Activated T-cell treated with anti-CD3 and anti-CD28 coated beads, Interleukin-2, amount 50 U/mL, for 24 hours (primary cell): ENCODE data around the gene SNX24.
"Not testable (repeated sequence)": the region's sequence is repeated elsewhere in the genome, so short reads cannot be mapped to it uniquely, and the experiment has no call there.

Experiments used
- DNase-seq: peaks from one replicate; pipeline ENCODE4 v3.0.0-alpha.2; 2020
- H3K27ac Mint-ChIP-seq: 2 replicates; pipeline ENCODE4 v1.8.0; 2020; ENCODE audit warnings: mild to moderate bottlenecking, mixed read lengths
- H3K27me3 Mint-ChIP-seq: 2 replicates; pipeline ENCODE4 v1.8.0; 2020; ENCODE audit warnings: mixed read lengths
- H3K36me3 Mint-ChIP-seq: 2 replicates; pipeline ENCODE4 v1.8.0; 2020; ENCODE audit warnings: low read depth, mixed read lengths
- H3K4me1 Mint-ChIP-seq: 2 replicates; pipeline ENCODE4 v1.8.0; 2020; ENCODE audit warnings: low read depth, mixed read lengths
- H3K4me3 Mint-ChIP-seq: 2 replicates; pipeline ENCODE4 v1.8.0; 2020; ENCODE audit warnings: mild to moderate bottlenecking, moderate library complexity, mixed read lengths
- H3K9me3 Mint-ChIP-seq: 2 replicates; pipeline ENCODE4 v1.8.0; 2020; ENCODE audit warnings: mixed read lengths

The SNX24 gene

DNA sequence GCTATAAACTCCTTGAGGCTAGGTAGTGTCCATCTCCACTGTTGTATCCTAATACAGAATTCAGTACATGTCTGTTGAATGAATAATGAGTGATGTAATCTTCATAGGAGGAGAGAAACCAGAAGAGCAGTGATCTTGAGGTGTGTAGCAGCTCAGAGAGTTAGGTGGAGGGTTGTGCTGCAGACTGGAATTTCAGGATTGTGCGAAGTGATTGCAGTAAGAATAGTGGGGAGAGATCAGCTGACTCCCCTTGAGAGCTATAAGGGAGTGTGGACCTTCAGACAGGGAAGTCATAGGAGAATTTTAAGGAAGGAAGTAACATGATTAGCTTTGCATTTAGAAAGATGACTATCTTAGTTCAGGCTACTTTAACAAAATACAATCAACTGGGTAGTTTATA is 4.4 kb downstream of the SNX24 start:
- Mint-ChIP-seq H3K4me1 (peaks cover 17% of the 10 kb centered on the region), H3K27me3 (peaks cover 4% of the 10 kb centered on the region), H3K4me3 (no peak overlapping the region), H3K27ac (no peak overlapping the region), H3K9me3 (no peaks in the 10 kb centered on the region), H3K36me3 (no peaks in the 10 kb centered on the region)
- DNase-seq: no peak

DNA sequence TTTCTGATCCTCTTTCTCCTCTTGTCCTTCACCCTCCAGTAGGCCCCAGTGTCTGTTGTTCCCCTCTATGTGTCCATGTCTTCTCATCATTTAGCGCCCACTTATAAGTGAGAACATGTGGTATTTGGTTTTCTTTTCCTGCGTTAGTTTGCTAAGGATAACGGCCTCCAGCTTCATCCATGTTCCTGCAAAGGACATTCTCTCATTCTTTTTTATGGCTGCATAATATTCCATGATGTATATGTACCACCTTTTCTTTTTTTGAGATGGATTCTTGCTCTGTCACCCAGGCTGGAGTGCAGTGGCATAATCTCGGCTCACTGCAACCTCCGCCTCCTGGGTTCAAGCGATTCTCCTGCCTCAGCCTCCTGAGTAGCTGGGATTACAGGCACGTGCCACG is 12.1 kb downstream of the SNX24 start:
- not testable (repeated sequence) for DNase-seq, H3K27ac Mint-ChIP-seq, H3K4me3 Mint-ChIP-seq, H3K9me3 Mint-ChIP-seq, H3K36me3 Mint-ChIP-seq, H3K4me1 Mint-ChIP-seq, H3K27me3 Mint-ChIP-seq

DNA sequence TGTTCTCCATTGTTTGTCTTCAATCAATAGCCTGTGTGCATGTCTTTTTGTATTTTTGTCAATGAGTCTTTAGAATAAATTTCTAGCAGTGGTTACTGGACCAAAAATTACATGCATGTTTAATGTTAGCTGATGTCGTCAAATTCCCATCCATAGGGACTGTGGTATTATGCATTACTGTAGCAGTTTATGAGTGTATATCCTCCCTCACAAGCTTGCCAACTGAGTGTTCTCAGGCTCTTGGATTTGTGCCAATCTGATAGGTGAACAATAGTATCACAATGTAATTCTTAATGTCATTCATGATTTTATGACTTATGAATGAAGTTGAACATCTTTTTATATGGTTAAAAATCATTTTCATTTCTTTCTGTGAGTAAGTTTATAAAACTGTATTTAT is 13.0 kb downstream of the SNX24 start:
- Mint-ChIP-seq H3K4me3 (no peak overlapping the region), H3K9me3 (no peaks in the 10 kb centered on the region), H3K27me3 (no peaks in the 10 kb centered on the region), H3K36me3 (no peaks in the 10 kb centered on the region), H3K4me1 (no peaks in the 10 kb centered on the region), H3K27ac (no peak overlapping the region)
- no peak for DNase-seq

DNA sequence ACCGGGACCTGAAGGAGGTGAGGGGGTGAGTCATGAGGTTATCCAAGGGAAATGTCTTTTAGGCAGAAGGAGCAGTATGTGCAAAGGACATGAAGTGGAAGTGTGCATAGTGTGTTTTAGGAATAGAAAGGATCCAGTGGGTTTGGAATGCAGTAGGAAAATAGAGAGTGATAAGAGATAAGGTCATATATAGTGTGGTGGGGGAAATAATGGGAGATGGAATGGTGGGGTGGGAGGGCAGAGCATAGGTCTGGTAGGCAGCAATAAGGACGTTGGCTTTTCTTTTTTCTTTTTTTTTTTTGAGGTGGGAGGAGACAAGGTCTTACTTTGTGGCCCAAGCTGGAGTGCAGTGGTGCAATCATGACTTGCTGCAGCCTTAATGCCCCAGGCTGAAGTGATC is 17.8 kb downstream of the SNX24 start:
- no peaks in the 10 kb centered on the region for H3K36me3 Mint-ChIP-seq
- no peaks in the 10 kb centered on the region for H3K27me3 Mint-ChIP-seq
- H3K4me1 Mint-ChIP-seq: peaks cover 13% of the 10 kb centered on the region
- H3K27ac Mint-ChIP-seq: no peak overlapping the region
- no peak overlapping the region for H3K4me3 Mint-ChIP-seq
- no peak for DNase-seq
- no peaks in the 10 kb centered on the region for H3K9me3 Mint-ChIP-seq

DNA sequence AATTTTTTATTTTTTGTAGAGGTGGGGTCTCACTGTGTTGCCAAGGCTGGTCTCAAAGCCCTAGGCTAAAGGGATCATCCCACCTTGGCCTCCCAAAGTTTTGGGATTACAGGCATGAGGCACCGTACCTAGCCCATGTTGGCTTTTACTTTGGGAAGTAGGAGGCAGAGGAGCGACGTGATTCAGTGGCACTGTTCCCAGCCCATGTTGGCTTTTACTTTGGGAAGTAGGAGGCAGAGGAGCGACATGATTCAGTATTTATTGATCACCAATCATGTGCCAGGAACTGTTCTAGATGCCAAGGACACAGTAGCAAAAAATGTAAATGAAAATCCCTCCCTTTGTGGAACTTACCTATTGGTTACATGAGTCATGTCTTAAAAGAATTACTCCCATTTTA is 18.3 kb downstream of the SNX24 start:
- H3K27ac Mint-ChIP-seq: no peak overlapping the region
- peaks cover 13% of the 10 kb centered on the region for H3K4me1 Mint-ChIP-seq
- no peaks in the 10 kb centered on the region for H3K9me3 Mint-ChIP-seq
- no peak overlapping the region for H3K4me3 Mint-ChIP-seq
- H3K27me3 Mint-ChIP-seq: no peaks in the 10 kb centered on the region
- H3K36me3 Mint-ChIP-seq: no peaks in the 10 kb centered on the region
- DNase-seq: no peak

DNA sequence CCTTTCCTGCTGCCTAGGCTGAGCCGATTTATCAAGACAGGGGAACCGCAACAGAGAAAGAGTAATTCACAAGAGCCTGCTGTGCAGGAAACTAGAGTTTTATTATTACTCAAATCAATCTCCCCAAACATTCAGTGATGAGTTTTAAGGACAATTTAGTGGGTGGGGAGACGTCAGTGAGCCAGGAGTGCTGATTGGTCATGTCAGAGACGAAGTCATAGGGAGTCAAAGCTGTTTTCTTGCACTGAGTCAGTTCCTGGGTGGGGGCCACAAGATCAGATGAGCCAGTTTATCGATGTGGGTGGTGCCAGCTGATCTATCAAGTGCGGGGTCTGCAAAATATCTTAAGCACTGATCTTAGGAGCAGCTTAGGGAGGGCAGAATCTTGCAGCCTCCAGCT is 19.0 kb downstream of the SNX24 start:
- no peak overlapping the region for H3K27ac Mint-ChIP-seq
- H3K9me3 Mint-ChIP-seq: no peaks in the 10 kb centered on the region
- no peak for DNase-seq
- H3K4me1 Mint-ChIP-seq: peaks cover 13% of the 10 kb centered on the region
- no peak overlapping the region for H3K4me3 Mint-ChIP-seq
- no peaks in the 10 kb centered on the region for H3K27me3 Mint-ChIP-seq
- H3K36me3 Mint-ChIP-seq: no peaks in the 10 kb centered on the region

DNA sequence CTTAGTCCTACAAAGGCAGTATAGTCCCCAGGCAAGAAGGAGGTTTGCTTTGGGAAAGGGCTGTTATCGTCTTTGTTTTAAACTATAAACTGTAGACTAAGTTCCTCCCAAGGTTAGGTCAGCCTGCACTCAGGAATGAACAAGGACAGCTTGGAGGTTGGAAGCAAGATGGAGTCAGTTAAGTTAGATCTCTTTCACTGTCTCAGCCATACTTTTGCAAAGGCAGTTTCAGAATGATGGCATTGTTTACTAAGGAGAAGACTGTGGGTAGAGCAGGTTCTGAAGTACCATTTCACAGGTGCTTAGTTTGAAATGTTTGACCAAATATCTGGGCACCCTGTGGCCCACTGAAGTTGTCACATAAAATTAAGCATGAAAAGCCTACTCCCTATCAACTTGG is 19.4 kb downstream of the SNX24 start:
- H3K27ac Mint-ChIP-seq: no peak overlapping the region
- no peaks in the 10 kb centered on the region for H3K27me3 Mint-ChIP-seq
- no peaks in the 10 kb centered on the region for H3K36me3 Mint-ChIP-seq
- peaks cover 13% of the 10 kb centered on the region for H3K4me1 Mint-ChIP-seq
- no peak overlapping the region for H3K4me3 Mint-ChIP-seq
- no peak for DNase-seq
- H3K9me3 Mint-ChIP-seq: no peaks in the 10 kb centered on the region

DNA sequence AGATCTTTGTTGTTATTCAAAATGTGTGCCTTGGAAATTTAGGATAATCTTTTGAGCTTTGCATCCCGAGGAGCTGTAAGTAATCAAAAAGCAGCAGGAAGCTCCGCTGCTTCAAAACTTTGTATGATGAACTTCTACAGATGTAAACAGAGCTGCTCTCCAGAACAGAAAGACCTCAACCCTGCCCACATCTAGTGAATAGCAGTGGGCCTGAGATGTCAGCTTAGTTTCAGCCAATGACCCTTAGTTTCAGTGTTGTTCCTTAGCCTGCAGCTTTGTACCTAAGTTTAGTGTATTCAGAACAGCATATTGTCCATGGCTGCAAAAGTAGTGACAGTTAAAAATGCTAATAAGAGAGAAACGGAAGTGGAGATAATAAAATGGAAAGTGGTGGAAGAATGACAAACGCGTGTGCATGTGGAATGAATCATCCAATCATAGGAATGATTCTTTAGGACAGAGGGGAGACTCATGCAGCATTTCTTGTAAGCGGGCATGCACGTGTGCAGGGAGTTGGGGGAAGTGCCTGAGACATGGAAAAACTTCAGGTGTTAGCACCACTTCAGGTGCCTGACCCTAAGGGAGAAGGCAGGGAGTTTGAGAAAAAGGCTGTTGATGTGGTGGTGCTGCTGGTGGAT is 24.9 kb downstream of the SNX24 start:
- Mint-ChIP-seq H3K27ac (no peak overlapping the region), H3K36me3 (no peaks in the 10 kb centered on the region), H3K4me1 (no peaks in the 10 kb centered on the region), H3K9me3 (no peaks in the 10 kb centered on the region), H3K27me3 (no peaks in the 10 kb centered on the region), H3K4me3 (no peak overlapping the region)
- DNase-seq: no peak

DNA sequence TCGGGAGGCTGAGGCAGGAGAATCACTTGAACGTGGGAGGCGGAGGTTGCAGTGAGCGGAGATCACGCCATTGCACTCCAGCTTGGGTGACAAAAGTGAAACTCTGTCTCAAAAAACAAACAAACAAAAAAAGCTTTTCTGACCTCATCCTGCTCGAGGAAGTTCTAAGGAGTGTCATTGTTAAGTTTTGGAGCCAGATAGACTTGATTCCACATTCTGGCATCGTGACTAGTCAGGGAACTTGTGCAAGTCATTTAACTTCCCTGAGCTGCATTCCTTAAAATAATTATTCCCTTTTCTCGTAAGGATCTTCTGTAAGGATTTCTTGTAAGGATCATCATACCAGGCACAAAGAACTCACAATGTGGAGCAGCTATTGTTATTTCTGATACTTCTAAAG is 26.2 kb downstream of the SNX24 start:
- no peak for DNase-seq
- Mint-ChIP-seq H3K36me3 (no peaks in the 10 kb centered on the region), H3K9me3 (no peaks in the 10 kb centered on the region), H3K27me3 (no peaks in the 10 kb centered on the region), H3K4me3 (no peak overlapping the region), H3K27ac (no peak overlapping the region), H3K4me1 (no peaks in the 10 kb centered on the region)

DNA sequence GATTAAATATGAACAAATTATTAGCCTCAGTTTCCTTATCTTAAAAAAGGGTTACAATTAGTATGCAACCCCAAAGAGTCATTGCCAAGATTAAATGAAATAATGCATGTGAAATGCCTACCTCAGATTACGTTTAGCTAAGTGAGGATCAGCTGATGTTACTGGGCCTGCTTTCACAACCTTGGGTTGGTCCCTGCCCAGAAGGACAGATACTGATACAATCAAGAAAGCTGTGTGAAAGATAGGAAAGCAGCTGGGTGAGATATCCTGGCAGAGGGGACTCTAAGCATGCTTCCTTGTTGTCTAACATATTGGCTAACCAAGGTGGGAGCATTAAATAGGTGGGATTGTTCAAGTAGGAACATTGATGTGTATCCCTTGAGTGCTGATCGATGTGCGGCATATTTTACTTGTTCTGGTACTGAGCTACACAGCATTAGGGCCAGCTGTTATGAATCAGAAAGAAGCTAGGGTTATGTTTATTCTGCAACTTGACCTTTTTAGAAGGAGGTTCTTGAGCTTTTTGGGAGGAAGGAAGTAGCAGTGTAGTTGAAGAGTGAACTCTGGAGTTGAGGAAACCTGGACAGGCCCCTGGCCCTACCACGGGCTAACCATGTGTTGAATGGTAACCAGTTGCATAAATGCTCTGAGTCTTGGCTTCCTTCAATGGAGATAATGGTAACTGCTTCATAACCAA is 28.9 kb downstream of the SNX24 start:
- Mint-ChIP-seq H3K9me3 (no peaks in the 10 kb centered on the region), H3K27me3 (no peaks in the 10 kb centered on the region), H3K4me1 (no peaks in the 10 kb centered on the region), H3K4me3 (no peak overlapping the region), H3K36me3 (no peaks in the 10 kb centered on the region), H3K27ac (no peak overlapping the region)
- DNase-seq: no peak

DNA sequence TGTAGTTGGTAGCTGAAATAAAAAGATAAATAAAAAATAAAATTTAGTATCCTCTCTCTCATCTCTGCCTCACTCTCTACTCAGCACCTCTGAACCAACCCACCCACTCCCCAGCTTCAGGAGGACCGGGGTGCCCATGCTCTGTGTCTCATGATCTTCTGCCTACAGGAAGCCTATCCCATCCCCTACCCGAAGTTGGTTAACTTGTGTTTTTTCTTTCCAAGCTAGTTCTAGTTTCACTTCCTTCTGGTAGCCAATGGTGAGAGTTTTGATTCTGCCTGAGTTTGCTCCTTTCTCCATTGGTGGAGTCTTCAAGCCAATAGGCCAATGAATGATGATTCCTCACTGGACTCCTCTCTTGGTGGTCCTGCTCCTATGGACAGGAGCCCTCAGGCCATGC is 32.1 kb downstream of the SNX24 start:
- Mint-ChIP-seq H3K27ac (no peak overlapping the region), H3K27me3 (no peaks in the 10 kb centered on the region)

DNA sequence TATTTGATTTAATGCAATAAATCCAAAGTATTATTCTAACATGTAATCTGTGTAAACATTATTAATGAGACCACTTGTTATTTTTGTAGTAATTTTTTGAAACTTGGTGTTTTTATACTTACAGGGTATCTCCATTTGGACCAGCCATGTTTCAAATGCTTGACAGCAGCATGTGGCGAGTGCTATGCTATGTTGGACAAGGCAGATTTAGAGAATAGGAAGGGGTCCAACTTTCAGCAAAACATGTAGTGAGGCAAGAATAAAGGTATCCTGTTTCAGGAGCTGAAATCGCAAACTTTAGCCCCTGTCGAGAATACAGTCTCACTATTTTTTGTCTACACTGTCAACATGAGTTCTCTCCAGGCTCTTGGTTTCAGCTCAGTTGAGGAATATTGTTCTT is 33.7 kb downstream of the SNX24 start:
- Mint-ChIP-seq H3K9me3 (no peaks in the 10 kb centered on the region), H3K36me3 (no peaks in the 10 kb centered on the region), H3K27ac (no peak overlapping the region), H3K27me3 (no peaks in the 10 kb centered on the region), H3K4me1 (peaks cover 4% of the 10 kb centered on the region), H3K4me3 (no peak overlapping the region)
- DNase-seq: no peak

More for the DNA sequence above, 32.1 kb downstream of the SNX24 start:
- no peak for DNase-seq
- Mint-ChIP-seq H3K36me3 (no peaks in the 10 kb centered on the region), H3K9me3 (no peaks in the 10 kb centered on the region), H3K4me3 (no peak overlapping the region), H3K4me1 (no peaks in the 10 kb centered on the region)

DNA sequence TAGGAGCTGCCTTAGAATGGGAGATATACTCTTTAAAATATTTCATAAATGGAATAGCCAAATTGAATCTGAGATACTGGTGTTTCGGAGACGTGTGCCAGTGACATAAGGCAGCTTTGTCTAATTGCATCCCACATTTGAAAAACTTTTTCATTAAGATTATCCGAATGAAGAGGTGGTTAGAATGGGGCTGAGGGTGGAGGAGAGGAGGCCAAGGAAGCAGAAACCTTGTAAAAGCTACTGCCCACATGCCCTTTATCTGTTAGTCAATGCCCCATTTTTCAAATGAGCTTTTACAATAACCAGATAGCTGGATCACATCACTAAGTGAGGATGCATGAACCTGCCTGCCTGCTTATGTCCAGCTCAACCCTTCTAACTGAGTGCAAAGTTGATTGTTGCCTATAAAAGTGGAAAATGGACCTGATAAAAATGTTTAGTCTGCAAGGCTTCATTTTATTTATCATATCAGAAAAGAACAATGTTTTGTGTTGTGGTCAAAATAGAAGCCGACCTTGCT is 34.8 kb downstream of the SNX24 start:
- Mint-ChIP-seq H3K9me3 (no peaks in the 10 kb centered on the region), H3K27ac (no peak overlapping the region), H3K36me3 (no peaks in the 10 kb centered on the region), H3K27me3 (no peaks in the 10 kb centered on the region), H3K4me3 (no peak overlapping the region), H3K4me1 (peaks cover 4% of the 10 kb centered on the region)
- DNase-seq: no peak

DNA sequence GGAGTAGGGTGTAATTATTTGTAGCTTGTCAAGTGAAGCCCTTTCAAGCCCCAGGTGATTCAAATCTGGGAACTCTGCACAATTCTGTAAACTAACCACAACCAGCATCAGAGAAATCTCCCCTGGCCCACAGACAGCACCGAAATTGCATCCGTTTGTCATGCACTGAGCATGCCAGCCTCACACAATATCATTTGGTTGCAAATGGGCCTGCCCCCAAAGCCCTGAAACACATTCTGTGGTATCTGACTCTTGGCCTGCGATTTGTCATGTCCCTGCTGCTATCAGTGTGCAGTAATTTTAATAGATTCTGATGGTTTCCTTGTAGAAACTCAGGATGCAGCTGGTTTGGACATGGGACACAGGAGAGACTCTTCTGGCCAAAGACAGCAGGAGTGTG is 35.3 kb downstream of the SNX24 start:
- no peak for DNase-seq
- H3K4me3 Mint-ChIP-seq: no peak overlapping the region

DNA sequence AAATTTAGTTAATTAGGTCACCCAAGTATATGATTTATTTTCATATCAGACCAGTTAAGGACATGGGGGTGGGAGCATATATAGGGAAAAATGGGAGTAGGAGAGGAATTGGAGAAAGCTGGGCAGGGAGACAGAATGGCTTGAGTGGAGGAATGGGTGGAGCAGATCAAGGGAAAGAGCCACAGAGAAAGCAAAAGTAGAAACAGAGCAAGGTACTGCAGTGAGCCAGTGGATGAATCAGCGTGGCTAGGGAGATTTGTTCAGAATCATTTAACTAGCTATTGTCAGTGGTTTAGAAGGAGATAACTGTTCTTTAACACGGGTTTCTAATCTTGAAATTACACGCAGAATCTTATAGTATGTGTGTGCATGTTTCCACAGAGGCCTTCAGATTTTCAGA is 37.4 kb downstream of the SNX24 start:
- no peak for DNase-seq
- H3K27ac Mint-ChIP-seq: peak overlapping the region; percentile 22
- no peaks in the 10 kb centered on the region for H3K36me3 Mint-ChIP-seq
- H3K9me3 Mint-ChIP-seq: no peaks in the 10 kb centered on the region
- H3K27me3 Mint-ChIP-seq: no peaks in the 10 kb centered on the region
- H3K4me3 Mint-ChIP-seq: no peak overlapping the region
- H3K4me1 Mint-ChIP-seq: peaks cover 4% of the 10 kb centered on the region

More for the DNA sequence above, 35.3 kb downstream of the SNX24 start:
- Mint-ChIP-seq H3K36me3 (no peaks in the 10 kb centered on the region), H3K4me1 (peaks cover 4% of the 10 kb centered on the region), H3K9me3 (no peaks in the 10 kb centered on the region), H3K27ac (no peak overlapping the region), H3K27me3 (no peaks in the 10 kb centered on the region)
